Measurements from ENCODE around the gene RUNX2. TPM values are rescaled to one million over a fixed set of nuclear protein-coding genes. Genes with fewer than 3 reads are reported as not detected.
A peak's percentile ranks its signal among the peaks of the same experiment; 100 is the strongest.
"Not testable (repeated sequence)": the region's sequence is repeated elsewhere in the genome, so short reads cannot be mapped to it uniquely, and the experiment has no call there.

RUNX2 gene
- total RNA-seq (2014; rRNA removed; shearing (Covaris generic)) = 4.4 and 5.7 TPM in 2 replicates
- polyA plus RNA-seq (2016; fragmentation: Nextera tagmentation; extraction: Ambion mirVana) = 5.2 and 6.0 TPM in 2 replicates

GRCh38 chr6:45327956-45328522 lies at the start of gene RUNX2:
TSS of gene RUNX2 (plus strand) at chr6:45328330. CDS start at chr6:45328727, 397 bp downstream.
- H2AFZ ChIP-seq = peak within 1 kb of the TSS; percentile 70
- in situ Hi-C loops (cut with MboI) = no loop called here
- TF ChIP-seq EZH2 (IDR thresholded peaks at IDR 0.05; ENCODE audit: insufficient read depth, poor library complexity, severe bottlenecking) = no peak
- no peak for TF ChIP-seq EZH2phosphoT487 (IDR thresholded peaks at IDR 0.05; ENCODE audit: insufficient read depth, low read depth)
- no peaks in the 10 kb centered on the region for H3K27me3 ChIP-seq (replicated peaks; ENCODE audit: insufficient read depth)
- H3K27ac ChIP-seq = peak within 1 kb of the TSS; percentile 56
- H3K4me3 ChIP-seq = peak within 1 kb of the TSS; percentile 36
- peaks cover 19% of the 10 kb centered on the region for H3K4me1 ChIP-seq (ENCODE audit: insufficient read depth)
- peaks cover 16% of the 10 kb centered on the region; the same call in 1 of the 2 replicates for H3F3A ChIP-seq (ENCODE audit: insufficient read depth)
- peak; percentile 83 for DNase-seq
- H4K20me1 ChIP-seq (ENCODE audit: insufficient read depth) = no peaks in the 10 kb centered on the region
- peak within 1 kb of the TSS; percentile 46 for H3K4me2 ChIP-seq (ENCODE audit: unreplicated experiment)
- H3K79me2 ChIP-seq (ENCODE audit: insufficient read depth) = no peaks in the 10 kb centered on the region
- no peaks in the 10 kb centered on the region for H3K36me3 ChIP-seq (ENCODE audit: low read depth)
- H3K9me2 ChIP-seq (ENCODE audit: insufficient read depth) = no peaks in the 10 kb centered on the region
- no peaks in the 10 kb centered on the region for H3K9me3 ChIP-seq (ENCODE audit: low read depth)
- H3K9ac ChIP-seq = peak within 1 kb of the TSS; percentile 49
- WGBS, 2 experiments (ENCODE audit: low coverage in 1 of 2, low lambda C conversion rate in 2 of 2, missing lambda C conversion rate in 2 of 2) = 69 to 72% methylated on average over 5 of the region's 5 CpGs

- Histone ChIP-seq H4K20me1 (ENCODE audit: insufficient read depth) (no peaks in the 10 kb centered on the region), H3K4me2 (ENCODE audit: unreplicated experiment) (no peak overlapping the region), H3K9me2 (ENCODE audit: insufficient read depth) (no peaks in the 10 kb centered on the region), H3K27me3 (replicated peaks; ENCODE audit: insufficient read depth) (no peaks in the 10 kb centered on the region), H3K4me1 (ENCODE audit: insufficient read depth) (no peaks in the 10 kb centered on the region), H3K4me3 (no peak overlapping the region), H2AFZ (no peak overlapping the region), H3K79me2 (ENCODE audit: insufficient read depth) (no peaks in the 10 kb centered on the region), H3K27ac (no peak overlapping the region), H3K9ac (no peak overlapping the region), H3K36me3 (ENCODE audit: low read depth) (no peaks in the 10 kb centered on the region), H3K9me3 (ENCODE audit: low read depth) (no peaks in the 10 kb centered on the region), H3F3A (ENCODE audit: insufficient read depth) (no peaks in the 10 kb centered on the region)
- TF ChIP-seq EZH2phosphoT487 (IDR thresholded peaks at IDR 0.05; ENCODE audit: insufficient read depth, low read depth) (no peak), EZH2 (IDR thresholded peaks at IDR 0.05; ENCODE audit: insufficient read depth, poor library complexity, severe bottlenecking) (no peak)
- DNase-seq = peak; percentile 35
- 57 to 70% methylated on average over 1 of the region's 1 CpG for WGBS, 2 experiments (ENCODE audit: low coverage in 1 of 2, low lambda C conversion rate in 2 of 2, missing lambda C conversion rate in 2 of 2)
- in situ Hi-C loops (cut with MboI) = no loop called here
These were observed 49.8 kb upstream of the RUNX2 start for GRCh38 chr6:45278367-45278766.

GRCh38 chr6:45286707-45287106 lies 41.4 kb upstream of the RUNX2 start:
- H3K4me3 ChIP-seq; H3K27me3 ChIP-seq (replicated peaks; ENCODE audit: insufficient read depth); H4K20me1 ChIP-seq (ENCODE audit: insufficient read depth); H3K4me2 ChIP-seq (ENCODE audit: unreplicated experiment); H3K79me2 ChIP-seq (ENCODE audit: insufficient read depth); H3K9me3 ChIP-seq (ENCODE audit: low read depth); H3K27ac ChIP-seq; DNase-seq; H2AFZ ChIP-seq; H3K36me3 ChIP-seq (ENCODE audit: low read depth); in situ Hi-C loops (cut with MboI); H3K9ac ChIP-seq; H3F3A ChIP-seq (ENCODE audit: insufficient read depth); H3K9me2 ChIP-seq (ENCODE audit: insufficient read depth); H3K4me1 ChIP-seq (ENCODE audit: insufficient read depth): not testable (repeated sequence)
- 86 to 95% methylated on average over 1 to 3 of the region's 3 CpGs for WGBS, 2 experiments (ENCODE audit: low coverage in 1 of 2, low lambda C conversion rate in 2 of 2, missing lambda C conversion rate in 2 of 2)

GRCh38 chr6:45289751-45290514 lies 38.2 kb upstream of the RUNX2 start:
- 93 to 94% methylated on average over 5 of the region's 5 CpGs for WGBS, 2 experiments (ENCODE audit: low coverage in 1 of 2, low lambda C conversion rate in 2 of 2, missing lambda C conversion rate in 2 of 2)
- no peaks in the 10 kb centered on the region for H3K9me2 ChIP-seq (ENCODE audit: insufficient read depth)
- no peak overlapping the region for H3K9ac ChIP-seq
- no peaks in the 10 kb centered on the region for H3K9me3 ChIP-seq (ENCODE audit: low read depth)
- H3K79me2 ChIP-seq (ENCODE audit: insufficient read depth) = no peaks in the 10 kb centered on the region
- no peaks in the 10 kb centered on the region for H3K36me3 ChIP-seq (ENCODE audit: low read depth)
- in situ Hi-C loops (cut with MboI) = no loop called here
- H4K20me1 ChIP-seq (ENCODE audit: insufficient read depth) = no peaks in the 10 kb centered on the region
- H3K27ac ChIP-seq = no peak overlapping the region
- H3K4me3 ChIP-seq = no peak overlapping the region
- H2AFZ ChIP-seq = no peak overlapping the region
- TF ChIP-seq EZH2 (IDR thresholded peaks at IDR 0.05; ENCODE audit: insufficient read depth, poor library complexity, severe bottlenecking) (no peak), EZH2phosphoT487 (IDR thresholded peaks at IDR 0.05; ENCODE audit: insufficient read depth, low read depth) (no peak)
- no peak overlapping the region for H3K4me2 ChIP-seq (ENCODE audit: unreplicated experiment)
- no peaks in the 10 kb centered on the region for H3K4me1 ChIP-seq (ENCODE audit: insufficient read depth)
- DNase-seq = no peak
- no peaks in the 10 kb centered on the region for H3K27me3 ChIP-seq (replicated peaks; ENCODE audit: insufficient read depth)
- no peaks in the 10 kb centered on the region for H3F3A ChIP-seq (ENCODE audit: insufficient read depth)
